Esophagus mucosa (tissue), 1 donor: Measurements from ENCODE around the gene FAM81B. TPM values are rescaled to one million over a fixed set of nuclear protein-coding genes. Genes with fewer than 3 reads are reported as not detected.

Source experiments
- ATAC-seq: fragments of 200-7000 bp; cut with Tn5 transposase; one replicate; pipeline ENCODE4 v1.9.1; 2020
- total RNA-seq: library from RNA; stranded (reverse); gene quantifications from one replicate; pipeline ENCODE4 v1.2.4, GENCODE V29; 2023
- donor health status: DM: yes; HTN: yes; CAD: no.

Gene FAM81B
- total RNA-seq, 1 donor from 2014 or later, result not detected

DNA sequence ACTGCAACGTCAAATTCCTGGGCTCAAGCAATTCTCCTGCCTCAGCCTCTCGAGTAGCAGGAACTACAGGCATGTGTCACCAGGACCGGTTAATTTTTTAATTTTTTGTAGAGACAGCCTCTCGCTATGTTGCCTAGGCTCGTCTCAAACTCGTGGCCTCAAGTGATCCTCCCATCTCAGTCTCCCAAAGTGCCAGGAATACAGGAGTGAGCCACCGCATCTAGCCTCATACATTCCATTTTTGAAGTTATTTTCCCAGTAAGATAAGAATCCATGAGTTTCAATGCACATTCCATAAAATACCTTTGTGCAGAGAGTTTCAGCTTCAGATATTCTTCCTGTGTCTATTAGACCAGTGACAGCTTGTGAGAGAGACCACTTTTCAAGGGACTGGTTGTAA, 93.3 kb downstream of the FAM81B start:
- no peak for ATAC-seq

DNA sequence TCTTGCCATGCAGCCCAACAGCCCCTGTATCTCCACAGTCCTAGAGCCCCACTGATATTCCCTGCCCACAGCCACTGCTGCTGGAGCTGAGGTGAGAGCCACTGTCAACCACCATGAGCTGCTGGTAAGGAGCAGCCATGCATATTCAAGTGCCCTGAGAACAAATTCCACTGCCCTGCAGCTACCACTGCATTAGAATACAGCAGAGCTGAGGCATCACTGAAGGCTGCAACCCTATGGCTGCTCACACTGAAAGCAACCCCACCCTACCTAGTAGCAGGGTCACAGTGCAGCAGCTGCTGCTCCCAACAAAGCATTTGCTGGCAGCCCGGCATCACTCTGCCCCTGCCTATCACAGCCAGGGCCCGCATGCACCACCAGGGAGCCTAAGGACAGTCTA, 95.0 kb downstream of the FAM81B start:
- ATAC-seq, result no peak

DNA sequence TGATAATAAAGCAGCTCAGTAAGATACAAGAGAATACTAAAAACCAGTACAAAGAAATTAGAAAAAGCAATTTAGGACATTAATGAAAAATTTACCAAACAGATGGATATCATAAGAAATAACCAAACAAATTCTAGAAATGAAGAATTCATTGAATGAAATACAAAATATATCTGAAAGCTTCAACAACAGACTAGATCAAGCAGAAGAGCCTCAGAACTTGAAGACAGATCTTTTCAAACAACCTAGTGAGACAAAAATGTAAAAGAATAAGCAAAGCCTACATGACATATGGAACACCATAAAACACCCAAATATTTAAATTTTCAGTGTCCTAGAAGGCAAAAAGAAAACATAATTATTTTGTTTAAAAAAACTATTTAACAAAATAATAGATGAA, 96.7 kb downstream of the FAM81B start:
- ATAC-seq, result no peak

Other genes with a start within 250 kb of the FAM81B start
- gene MCTP1, start 106.3 kb upstream of the FAM81B start, total RNA-seq, result 4.6 TPM
- 43.2 TPM for gene SKIC3, start 163.6 kb downstream of the FAM81B start, total RNA-seq
- 2.2 TPM for gene ARSK, start 163.7 kb downstream of the FAM81B start, total RNA-seq
- gene GPR150, start 228.7 kb downstream of the FAM81B start, total RNA-seq, result not detected